HEK293 (cell line): ENCODE results near the gene ODF2.

Experiments
- CTCF ChIA-PET: fragments of 350-600 bp; formaldehyde crosslinking; extraction: SDS; loops from one replicate; lab custom pipeline; 2021; ENCODE audit warnings: antibody characterized with exemption; lab: Yijun Ruan, JAX
- POLR2A ChIA-PET: fragments of 300-600 bp; formaldehyde crosslinking; extraction: SDS; loops from one replicate; lab custom pipeline; 2020; ENCODE audit warnings: antibody characterized with exemption, inconsistent platforms; lab: Yijun Ruan, JAX
- H3K27ac ChIP-seq: fragments of 200-500 bp; sonication (Bioruptor generic); 2 replicates; pipeline ENCODE4 v1.5.1; 2014; ENCODE audit warnings: low read depth, low read length, control low read depth, inconsistent platforms; ENCODE audit errors: extremely low read depth
- H3K36me3 ChIP-seq, 2 experiments: fragments of 200-500 bp in 1 of 2; sonication (Bioruptor generic) in 1 of 2; 1 replicate in 1 of 2; 2 replicates in 1 of 2; pipeline ENCODE4 v1.5.1; 2014 to 2017; ENCODE audit warnings: inconsistent platforms in 2 of 2, low read length in 2 of 2; ENCODE audit not compliant: control insufficient read depth in 2 of 2, insufficient read depth in 1 of 2
- H3K4me1 ChIP-seq: fragments of 200-500 bp; sonication (Bioruptor generic); 2 replicates; pipeline ENCODE4 v1.5.1; 2014; ENCODE audit warnings: mild to moderate bottlenecking, low read length, inconsistent platforms; ENCODE audit not compliant: control insufficient read depth, insufficient read depth
- H3K4me3 ChIP-seq: 2 replicates; pipeline ENCODE4 v1.5.1; 2011; ENCODE audit warnings: low read depth, mild to moderate bottlenecking, control low read depth, low read length, moderate library complexity
- H3K9me3 ChIP-seq: fragments of 200-500 bp; sonication (Bioruptor generic); 2 replicates; pipeline ENCODE4 v1.5.1; 2014; ENCODE audit warnings: low read depth, low read length, inconsistent platforms; ENCODE audit not compliant: control insufficient read depth, insufficient read depth
- GFI1B ChIP-seq: fragments of 450-650 bp; formaldehyde crosslinking; IDR thresholded peaks from 2 replicates; pipeline ENCODE4 v1.5.1; 2016; ENCODE audit warnings: missing biosample characterization, missing genetic modification characterization
- GLIS2 ChIP-seq: fragments of 450-650 bp; formaldehyde crosslinking; IDR thresholded peaks from 2 replicates; pipeline ENCODE4 v1.5.1; 2016; ENCODE audit warnings: missing biosample characterization, missing genetic modification characterization
- ZEB2 ChIP-seq: fragments of 450-650 bp; formaldehyde crosslinking; IDR thresholded peaks from 2 replicates; pipeline ENCODE4 v1.5.1; 2016; ENCODE audit warnings: missing biosample characterization, missing genetic modification characterization
- ZFP41 ChIP-seq: fragments of 450-650 bp; formaldehyde crosslinking; IDR thresholded peaks from 2 replicates; pipeline ENCODE4 v1.5.1; 2016; ENCODE audit warnings: missing biosample characterization, missing genetic modification characterization, borderline replicate concordance
- ZNF155 ChIP-seq: fragments of 450-650 bp; formaldehyde crosslinking; IDR thresholded peaks from 2 replicates; pipeline ENCODE4 v1.5.1; 2016; ENCODE audit warnings: missing biosample characterization, missing genetic modification characterization
- ZNF2 ChIP-seq: fragments of 450-650 bp; formaldehyde crosslinking; IDR thresholded peaks from 2 replicates; pipeline ENCODE4 v1.5.1; 2016; ENCODE audit warnings: missing biosample characterization, missing genetic modification characterization
- ZNF501 ChIP-seq: fragments of 450-650 bp; formaldehyde crosslinking; IDR thresholded peaks from 2 replicates; pipeline ENCODE4 v1.5.1; 2016; ENCODE audit warnings: missing biosample characterization, missing genetic modification characterization
- ZNF510 ChIP-seq: fragments of 450-650 bp; formaldehyde crosslinking; IDR thresholded peaks from 2 replicates; pipeline ENCODE4 v1.5.1; 2018; ENCODE audit warnings: mild to moderate bottlenecking, missing genetic modification characterization, missing biosample characterization; ENCODE audit not compliant: insufficient replicate concordance
- ZNF707 ChIP-seq: fragments of 450-650 bp; formaldehyde crosslinking; IDR thresholded peaks from 2 replicates; pipeline ENCODE4 v1.5.1; 2016; ENCODE audit warnings: missing biosample characterization, missing genetic modification characterization
- TF ChIP-seq, protein P1 (sequence below): fragments of 450-650 bp; formaldehyde crosslinking; IDR thresholded peaks from 2 replicates; pipeline ENCODE4 v1.5.1; 2016; ENCODE audit warnings: missing biosample characterization, missing genetic modification characterization
- TF ChIP-seq, protein P2 (sequence below): fragments of 450-650 bp; formaldehyde crosslinking; IDR thresholded peaks from 2 replicates; pipeline ENCODE4 v1.5.1; 2016; ENCODE audit warnings: missing biosample characterization, missing genetic modification characterization

ODF2 gene

GRCh38 chr9:128495296-128495695, 39.5 kb downstream of the ODF2 start:
- peaks cover 10 to 86% of the 10 kb centered on the region in 2 experiments for H3K36me3 ChIP-seq
- POLR2A ChIA-PET = interaction anchor here (0.6 to 1.4 kb wide), 2 partner anchors 9 to 57 kb away, joined by 3 to 6 read pairs; partner anchors contain the start of genes GLE1 and SPTAN1
- CTCF ChIA-PET = interaction anchor here (0.5 to 1.3 kb wide), 3 partner anchors 10 to 57 kb away, joined by 3 read pairs; no protein-coding TSS in a partner anchor

DNA sequence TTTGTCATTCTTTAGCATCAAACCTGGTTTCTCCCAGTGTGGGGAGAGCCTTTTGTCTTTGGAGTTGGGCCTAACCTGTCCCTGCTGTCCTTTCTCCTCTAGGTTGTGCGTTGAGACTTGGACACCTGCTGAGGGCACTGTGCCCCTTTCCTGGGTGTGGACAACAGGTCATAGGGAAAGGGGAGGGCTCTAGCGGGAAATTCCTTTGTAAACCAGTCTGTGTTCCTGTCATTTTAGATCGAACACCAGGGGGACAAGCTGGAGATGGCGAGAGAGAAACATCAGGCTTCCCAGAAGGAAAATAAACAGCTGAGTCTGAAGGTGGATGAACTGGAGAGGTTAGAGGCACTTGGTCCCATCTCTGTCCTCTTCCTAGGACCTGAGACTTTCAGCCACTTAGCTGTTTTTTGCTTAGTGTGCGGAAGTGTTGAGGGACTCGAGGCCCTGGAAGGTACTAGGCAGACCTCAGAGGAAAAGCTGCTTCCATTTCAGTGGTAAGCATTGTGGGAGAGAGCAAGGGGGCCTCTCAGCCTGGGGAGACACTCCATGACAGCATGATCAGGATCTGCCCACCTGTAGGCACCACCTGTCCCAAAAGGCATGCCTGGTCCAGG, 40.1 kb downstream of the ODF2 start:
- TF ChIP-seq, protein P1, sequence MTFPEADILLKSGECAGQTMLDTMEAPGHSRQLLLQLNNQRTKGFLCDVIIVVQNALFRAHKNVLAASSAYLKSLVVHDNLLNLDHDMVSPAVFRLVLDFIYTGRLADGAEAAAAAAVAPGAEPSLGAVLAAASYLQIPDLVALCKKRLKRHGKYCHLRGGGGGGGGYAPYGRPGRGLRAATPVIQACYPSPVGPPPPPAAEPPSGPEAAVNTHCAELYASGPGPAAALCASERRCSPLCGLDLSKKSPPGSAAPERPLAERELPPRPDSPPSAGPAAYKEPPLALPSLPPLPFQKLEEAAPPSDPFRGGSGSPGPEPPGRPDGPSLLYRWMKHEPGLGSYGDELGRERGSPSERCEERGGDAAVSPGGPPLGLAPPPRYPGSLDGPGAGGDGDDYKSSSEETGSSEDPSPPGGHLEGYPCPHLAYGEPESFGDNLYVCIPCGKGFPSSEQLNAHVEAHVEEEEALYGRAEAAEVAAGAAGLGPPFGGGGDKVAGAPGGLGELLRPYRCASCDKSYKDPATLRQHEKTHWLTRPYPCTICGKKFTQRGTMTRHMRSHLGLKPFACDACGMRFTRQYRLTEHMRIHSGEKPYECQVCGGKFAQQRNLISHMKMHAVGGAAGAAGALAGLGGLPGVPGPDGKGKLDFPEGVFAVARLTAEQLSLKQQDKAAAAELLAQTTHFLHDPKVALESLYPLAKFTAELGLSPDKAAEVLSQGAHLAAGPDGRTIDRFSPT (tag by site-specific recombination) = no peak
- TF ChIP-seq ZFP41 (tag by site-specific recombination) = no peak
- no peak for TF ChIP-seq ZNF510
- Histone ChIP-seq H3K4me1 (no peaks in the 10 kb centered on the region), H3K27ac (no peak overlapping the region), H3K9me3 (no peaks in the 10 kb centered on the region), H3K4me3 (no peak overlapping the region), H3K36me3 (peaks cover 9 to 89% of the 10 kb centered on the region in 2 experiments)
- POLR2A ChIA-PET = interaction anchor here (1.3 kb wide), 1 partner anchor 9 kb away, joined by 3 read pairs; no protein-coding TSS in a partner anchor
- CTCF ChIA-PET = interaction anchor here (0.6 to 1.3 kb wide), 3 partner anchors 11 to 223 kb away, joined by 3 read pairs; no protein-coding TSS in a partner anchor

More at GRCh38 chr9:128495296-128495695, 39.5 kb downstream of the ODF2 start:
- H3K4me3 ChIP-seq = no peak overlapping the region
- H3K9me3 ChIP-seq = no peaks in the 10 kb centered on the region
- H3K27ac ChIP-seq = no peak overlapping the region
- H3K4me1 ChIP-seq = no peaks in the 10 kb centered on the region
- TF ChIP-seq ZNF707 (tag by site-specific recombination) = no peak
- TF ChIP-seq ZEB2 (tag by site-specific recombination) = no peak

DNA sequence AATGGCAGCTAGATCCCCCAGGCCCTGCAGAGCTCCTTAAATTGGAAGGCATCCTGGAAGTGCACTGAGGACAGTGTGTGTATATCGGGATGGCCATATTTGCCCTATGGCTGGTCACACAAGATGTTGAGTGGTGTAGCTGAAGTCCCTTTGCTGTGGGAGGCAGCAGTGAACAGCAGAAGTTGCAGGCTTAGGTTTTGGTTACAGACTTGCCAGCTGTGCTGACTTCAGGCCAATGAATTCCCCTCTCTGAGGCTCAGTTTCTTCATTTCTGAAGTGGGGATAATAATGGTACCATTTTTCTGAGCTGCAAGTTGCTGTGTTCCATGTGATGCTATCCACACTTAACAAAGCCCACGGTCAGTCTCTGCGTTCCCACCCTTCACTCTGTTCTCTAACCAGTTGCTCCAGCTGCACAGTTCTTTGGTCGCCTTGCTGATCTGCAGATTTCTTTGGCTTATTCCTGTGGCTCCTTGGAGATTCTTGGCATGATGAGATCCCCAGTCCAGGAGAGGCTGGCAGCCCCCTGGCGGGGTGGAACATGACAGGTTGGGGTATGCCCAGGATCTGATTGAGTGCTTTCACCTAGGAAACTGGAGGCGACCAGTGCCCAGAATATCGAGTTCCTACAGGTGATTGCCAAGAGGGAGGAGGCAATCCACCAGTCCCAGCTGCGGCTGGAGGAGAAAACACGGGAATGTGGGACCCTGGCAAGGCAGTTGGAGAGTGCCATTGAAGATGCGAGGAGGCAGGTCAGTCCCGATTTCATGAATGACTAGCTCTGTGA, 42.2 kb downstream of the ODF2 start:
- ChIA-PET CTCF (interaction anchor here (0.6 to 1.4 kb wide), 3 partner anchors 59 to 136 kb away, joined by 3 to 4 read pairs (median 3); no protein-coding TSS in a partner anchor), POLR2A (no interaction called here)
- no peaks in the 10 kb centered on the region for H3K4me1 ChIP-seq
- peaks cover 5 to 84% of the 10 kb centered on the region in 2 experiments for H3K36me3 ChIP-seq
- H3K4me3 ChIP-seq = no peak overlapping the region
- no peak overlapping the region for H3K27ac ChIP-seq
- TF ChIP-seq ZNF155 (tag by site-specific recombination) = no peak
- no peak for TF ChIP-seq ZNF2
- TF ChIP-seq GLIS2 (tag by site-specific recombination) = no peak
- no peak for TF ChIP-seq GFI1B (tag by site-specific recombination)
- H3K9me3 ChIP-seq = no peaks in the 10 kb centered on the region

- Histone ChIP-seq H3K27ac (no peak overlapping the region), H3K9me3 (no peaks in the 10 kb centered on the region), H3K36me3 (peaks cover 5 to 77% of the 10 kb centered on the region in 2 experiments), H3K4me1 (no peaks in the 10 kb centered on the region), H3K4me3 (no peak overlapping the region)
- POLR2A ChIA-PET = interaction anchor here (0.6 kb wide), 1 partner anchor 144 kb away, joined by 5 read pairs; no protein-coding TSS in a partner anchor
- no peak for TF ChIP-seq ZNF501
- TF ChIP-seq, protein P2, sequence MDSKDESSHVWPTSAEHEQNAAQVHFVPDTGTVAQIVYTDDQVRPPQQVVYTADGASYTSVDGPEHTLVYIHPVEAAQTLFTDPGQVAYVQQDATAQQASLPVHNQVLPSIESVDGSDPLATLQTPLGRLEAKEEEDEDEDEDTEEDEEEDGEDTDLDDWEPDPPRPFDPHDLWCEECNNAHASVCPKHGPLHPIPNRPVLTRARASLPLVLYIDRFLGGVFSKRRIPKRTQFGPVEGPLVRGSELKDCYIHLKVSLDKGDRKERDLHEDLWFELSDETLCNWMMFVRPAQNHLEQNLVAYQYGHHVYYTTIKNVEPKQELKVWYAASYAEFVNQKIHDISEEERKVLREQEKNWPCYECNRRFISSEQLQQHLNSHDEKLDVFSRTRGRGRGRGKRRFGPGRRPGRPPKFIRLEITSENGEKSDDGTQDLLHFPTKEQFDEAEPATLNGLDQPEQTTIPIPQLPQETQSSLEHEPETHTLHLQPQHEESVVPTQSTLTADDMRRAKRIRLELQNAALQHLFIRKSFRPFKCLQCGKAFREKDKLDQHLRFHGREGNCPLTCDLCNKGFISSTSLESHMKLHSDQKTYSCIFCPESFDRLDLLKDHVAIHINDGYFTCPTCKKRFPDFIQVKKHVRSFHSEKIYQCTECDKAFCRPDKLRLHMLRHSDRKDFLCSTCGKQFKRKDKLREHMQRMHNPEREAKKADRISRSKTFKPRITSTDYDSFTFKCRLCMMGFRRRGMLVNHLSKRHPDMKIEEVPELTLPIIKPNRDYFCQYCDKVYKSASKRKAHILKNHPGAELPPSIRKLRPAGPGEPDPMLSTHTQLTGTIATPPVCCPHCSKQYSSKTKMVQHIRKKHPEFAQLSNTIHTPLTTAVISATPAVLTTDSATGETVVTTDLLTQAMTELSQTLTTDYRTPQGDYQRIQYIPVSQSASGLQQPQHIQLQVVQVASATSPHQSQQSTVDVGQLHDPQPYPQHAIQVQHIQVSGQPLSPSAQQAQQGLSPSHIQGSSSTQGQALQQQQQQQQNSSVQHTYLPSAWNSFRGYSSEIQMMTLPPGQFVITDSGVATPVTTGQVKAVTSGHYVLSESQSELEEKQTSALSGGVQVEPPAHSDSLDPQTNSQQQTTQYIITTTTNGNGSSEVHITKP = 0 out of 2 replicates have a peak, but pooled peaks have one; percentile 16
- CTCF ChIA-PET = interaction anchor here (0.6 to 1.4 kb wide), 3 partner anchors 60 to 150 kb away, joined by 3 to 4 read pairs (median 3); no protein-coding TSS in a partner anchor
These were observed 43.1 kb downstream of the ODF2 start for GRCh38 chr9:128498911-128499310.
